GM13977 (cell line): ENCODE results near the gene PDCD4.

Experiments
- DNase-seq: peaks from one replicate; pipeline ENCODE4 v3.0.0; 2012; ENCODE audit warnings: low spot score
- CTCF ChIP-seq: IDR thresholded peaks from 2 replicates; pipeline ENCODE4 v1.5.1; 2012; ENCODE audit warnings: mild to moderate bottlenecking, control low read depth; ENCODE audit not compliant: insufficient read depth; ENCODE audit errors: extremely low read depth, missing control alignments
- in situ Hi-C: fragments of 300-500 bp; cut with MboI; formaldehyde crosslinking; loops from one replicate; pipeline ENCODE4 v1.12.0; 2022; ENCODE audit warnings: low sequenced_read_pairs, low pct_unique_long_range_greater_than_20kb, mixed read lengths, inconsistent platforms; ENCODE audit not compliant: unreplicated experiment

The PDCD4 gene

DNA sequence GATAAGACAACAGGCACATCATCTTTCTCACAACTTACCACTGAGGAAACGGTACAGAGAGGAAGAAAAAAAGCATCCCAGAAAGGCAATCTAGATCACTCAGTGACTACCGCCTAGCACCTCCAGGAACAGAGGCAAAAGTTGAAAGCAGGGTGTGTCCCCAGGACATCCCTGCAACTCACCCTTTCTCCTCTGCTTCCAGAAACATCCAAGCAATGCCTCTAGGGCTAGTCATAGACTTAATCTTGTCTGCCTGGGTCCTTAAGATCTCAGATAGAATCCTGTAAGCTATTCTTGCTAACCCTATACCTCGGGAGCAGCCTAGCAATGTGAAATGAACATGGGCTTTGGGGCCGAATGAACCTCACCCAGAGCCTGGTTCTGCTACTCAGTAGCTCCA lies 18.8 kb upstream of the PDCD4 start:
- in situ Hi-C loops, result no loop called here
- no peak for TF ChIP-seq CTCF
- no peak for DNase-seq

GRCh38 chr10:110853921-110854605 lies 17.7 kb upstream of the PDCD4 start:
- no peak for DNase-seq
- TF ChIP-seq CTCF, result no peak
- in situ Hi-C loops, result no loop called here

DNA sequence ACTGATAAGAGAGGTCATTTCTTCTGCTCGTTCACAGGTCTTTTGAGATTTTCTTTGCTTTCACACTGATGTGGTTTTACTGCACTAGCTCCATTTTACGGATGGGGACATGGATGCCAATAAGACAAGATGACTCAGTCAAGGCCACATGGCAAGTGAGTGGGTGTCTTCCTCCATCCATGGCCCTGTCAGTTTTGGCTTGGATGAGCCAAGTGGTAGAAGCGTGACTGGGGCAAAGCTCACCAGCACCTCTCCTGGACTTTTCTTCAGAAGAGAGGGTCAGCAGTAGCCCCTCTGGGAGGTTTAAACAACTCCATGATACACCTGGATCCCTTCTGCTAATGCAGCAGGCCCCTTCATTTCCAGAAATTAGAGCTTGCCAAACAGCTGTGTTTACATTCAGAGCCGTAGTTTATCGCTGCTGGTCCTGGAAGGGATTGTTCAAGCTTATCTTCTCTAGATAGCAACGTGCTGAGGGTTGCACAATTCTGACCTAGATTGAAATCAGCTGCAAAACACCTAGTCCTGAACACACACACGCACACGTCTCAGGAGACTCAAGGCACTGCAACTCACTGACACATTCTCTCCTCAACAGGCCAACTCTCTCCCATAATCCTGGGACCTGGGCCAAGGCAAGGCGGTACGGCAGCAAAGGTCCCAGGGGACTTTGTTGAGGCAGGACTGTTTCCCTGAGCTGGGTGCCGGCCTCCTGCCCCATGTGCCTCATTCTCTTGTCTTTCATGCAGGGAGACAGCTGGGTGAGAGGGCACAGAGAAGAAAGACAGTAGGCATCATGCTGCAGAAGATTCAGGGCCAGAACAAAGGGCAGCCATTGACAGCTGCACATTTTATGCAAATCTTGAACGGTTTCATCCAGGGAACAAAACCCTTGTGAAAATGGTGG lies 14.2 kb upstream of the PDCD4 start:
- no peak for DNase-seq
- in situ Hi-C loops, result no loop called here
- TF ChIP-seq CTCF, result no peak

- in situ Hi-C loops, result no loop called here
- DNase-seq, result no peak
- TF ChIP-seq CTCF, result no peak
These were observed 13.3 kb upstream of the PDCD4 start for GRCh38 chr10:110858297-110858934.

DNA sequence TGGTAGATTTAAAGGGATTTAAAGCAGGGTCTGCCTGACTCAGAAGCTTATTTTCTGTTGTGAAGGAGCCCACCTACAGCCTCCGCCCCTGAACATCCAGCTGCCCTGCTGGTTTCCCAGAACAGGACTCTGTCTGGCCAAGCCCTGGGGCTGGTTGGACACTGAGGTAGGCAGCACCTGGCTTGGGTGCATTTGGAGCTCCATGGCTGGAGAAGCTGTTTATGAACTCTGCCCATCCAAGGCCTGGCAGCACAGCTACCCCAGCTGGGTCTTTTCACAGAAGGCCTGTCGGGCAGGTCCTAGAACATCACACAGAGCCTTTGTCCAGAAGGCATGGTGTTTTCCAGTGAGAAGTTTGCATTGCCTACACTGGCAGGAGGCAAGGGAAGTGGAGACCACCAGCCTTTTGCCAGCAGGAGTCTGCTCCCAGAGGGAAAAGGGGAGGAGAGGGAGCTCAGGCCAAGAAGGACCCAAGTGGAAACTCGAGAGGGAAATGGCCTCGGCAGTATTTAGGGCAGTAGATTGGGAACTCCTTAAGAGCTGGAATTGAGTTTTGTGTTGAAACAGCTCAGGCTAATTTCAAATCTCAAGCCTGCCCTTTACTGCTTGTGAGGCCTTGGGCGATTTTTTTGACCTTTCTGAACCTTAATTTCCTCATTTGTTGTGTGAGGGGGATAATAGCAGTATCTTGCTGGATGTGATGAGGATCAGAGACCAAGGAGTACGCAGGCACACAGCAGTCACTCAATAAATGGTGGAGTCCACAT lies 12.3 kb upstream of the PDCD4 start:
- DNase-seq, result no peak
- TF ChIP-seq CTCF, result no peak
- in situ Hi-C loops, result no loop called here

DNA sequence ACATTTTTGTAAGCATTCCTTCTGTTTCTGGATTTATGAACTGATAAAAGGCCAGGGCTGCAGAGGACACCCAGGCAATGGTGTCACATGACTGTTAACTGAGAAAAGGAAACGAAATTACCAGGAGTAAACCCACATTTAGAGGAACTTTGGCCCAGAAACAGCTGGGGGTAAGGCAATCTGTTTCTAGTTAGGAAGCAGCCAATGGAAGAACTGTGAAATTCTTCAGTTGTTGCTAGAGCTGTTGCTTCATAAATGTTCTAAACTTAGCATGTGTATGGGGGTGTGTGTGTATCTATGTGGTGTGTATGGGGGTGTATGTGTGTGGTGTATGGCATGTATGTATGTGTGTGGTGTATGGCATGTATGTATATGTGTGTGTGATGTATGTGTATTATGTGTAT lies 11.8 kb upstream of the PDCD4 start:
- in situ Hi-C loops, result no loop called here
- no peak for DNase-seq
- TF ChIP-seq CTCF, result no peak
